ENCODE data around the gene PDE4DIP.
"Not testable (repeated sequence)": the region's sequence is repeated elsewhere in the genome, so short reads cannot be mapped to it uniquely, and the experiment has no call there.

PDE4DIP gene

DNA sequence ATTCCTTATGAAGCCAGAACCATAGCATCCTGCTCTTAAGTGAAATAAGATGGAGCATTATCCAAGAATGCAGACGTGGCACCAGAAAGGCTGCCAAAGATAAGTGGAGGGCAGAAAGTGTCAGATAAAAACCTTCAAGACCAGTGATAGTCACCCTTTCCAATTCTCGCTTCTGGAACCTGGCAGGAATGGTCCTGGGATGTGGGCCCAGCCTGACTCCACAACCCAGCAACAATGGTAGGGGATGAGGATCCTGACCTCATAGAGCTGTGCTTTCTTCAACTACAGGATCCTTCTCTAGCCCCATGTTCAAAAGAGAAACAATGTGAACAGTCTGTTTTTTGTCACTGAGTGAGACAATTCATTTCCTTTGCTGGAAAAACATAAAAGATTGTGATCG is 145.2 kb downstream of the PDE4DIP start:
- H3K27me3 Mint-ChIP-seq, H3K9me3 Mint-ChIP-seq, H3K27ac Mint-ChIP-seq, H3K4me1 Mint-ChIP-seq, H3K4me3 Mint-ChIP-seq, H3K36me3 Mint-ChIP-seq: not testable (repeated sequence)

DNA sequence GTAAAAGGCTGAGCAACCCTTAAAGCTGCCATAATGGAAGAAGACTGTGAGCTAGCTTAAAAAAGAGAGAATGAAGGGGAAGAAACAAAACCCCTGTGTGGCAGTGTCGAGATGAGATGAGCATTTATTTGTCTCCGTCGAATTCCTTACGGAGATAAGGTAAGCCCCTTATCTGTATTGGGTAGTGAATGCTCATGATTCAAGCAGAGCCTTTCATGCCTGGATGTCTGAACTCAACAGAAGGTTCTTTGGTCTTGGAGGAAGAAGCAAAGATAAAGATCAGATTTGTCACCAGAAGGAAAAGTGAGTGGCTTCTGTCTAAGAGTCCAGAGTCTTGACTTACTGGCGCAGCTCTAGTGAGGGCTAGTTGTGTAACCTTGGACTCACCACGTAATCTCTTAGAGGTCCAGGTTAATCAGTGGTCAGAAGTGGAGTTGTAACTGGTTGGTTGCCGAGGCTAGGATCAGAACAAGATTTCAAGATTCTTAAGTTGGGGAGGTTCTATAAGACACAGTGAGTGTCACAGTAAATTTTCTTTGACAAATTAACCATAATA is 146.1 kb downstream of the PDE4DIP start:
- H3K27ac Mint-ChIP-seq, H3K9me3 Mint-ChIP-seq, H3K4me1 Mint-ChIP-seq, H3K27me3 Mint-ChIP-seq, H3K36me3 Mint-ChIP-seq, H3K4me3 Mint-ChIP-seq: not testable (repeated sequence)

DNA sequence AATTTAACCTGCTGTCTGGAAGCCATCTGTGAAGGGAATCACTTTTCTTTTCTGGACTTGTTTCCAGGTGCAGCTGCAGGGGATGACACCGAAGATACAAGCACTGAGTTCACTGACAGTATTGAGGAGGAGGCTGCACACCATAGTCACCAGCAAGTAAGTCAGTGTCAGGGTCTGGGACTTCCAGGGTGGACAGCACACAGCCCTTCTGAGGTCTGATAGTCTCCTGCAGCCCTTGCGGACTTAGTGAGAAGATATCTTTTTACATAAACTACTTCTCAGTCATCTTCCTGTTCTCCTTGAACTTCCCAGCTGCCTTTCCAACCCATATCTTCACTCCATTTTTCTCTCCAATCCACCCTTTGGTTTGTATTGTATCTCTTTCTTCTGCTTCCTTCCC is 147.6 kb downstream of the PDE4DIP start:
- not testable (repeated sequence) for H3K27me3 Mint-ChIP-seq, H3K36me3 Mint-ChIP-seq, H3K27ac Mint-ChIP-seq, H3K9me3 Mint-ChIP-seq, H3K4me1 Mint-ChIP-seq, H3K4me3 Mint-ChIP-seq

DNA sequence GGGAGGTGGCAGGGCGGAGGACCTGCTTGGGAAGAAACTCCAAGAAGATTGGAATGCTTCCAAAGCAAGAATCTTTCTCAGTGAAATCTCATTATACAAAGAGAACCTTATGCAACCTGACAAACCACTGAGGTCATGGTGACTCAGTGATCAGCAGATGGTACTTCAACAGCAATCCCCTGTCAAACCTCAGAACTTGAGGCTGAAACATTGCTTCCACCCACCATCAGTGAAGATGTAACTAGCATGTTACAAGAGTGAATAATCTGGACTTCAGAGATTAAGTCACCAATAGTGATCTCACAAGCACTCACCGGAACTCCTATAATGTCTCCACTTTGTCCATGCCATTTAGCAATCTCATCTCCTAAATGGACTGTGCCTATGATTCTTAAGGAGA is 148.1 kb downstream of the PDE4DIP start:
- H3K9me3 Mint-ChIP-seq, H3K36me3 Mint-ChIP-seq, H3K4me1 Mint-ChIP-seq, H3K27ac Mint-ChIP-seq, H3K27me3 Mint-ChIP-seq, H3K4me3 Mint-ChIP-seq: not testable (repeated sequence)

DNA sequence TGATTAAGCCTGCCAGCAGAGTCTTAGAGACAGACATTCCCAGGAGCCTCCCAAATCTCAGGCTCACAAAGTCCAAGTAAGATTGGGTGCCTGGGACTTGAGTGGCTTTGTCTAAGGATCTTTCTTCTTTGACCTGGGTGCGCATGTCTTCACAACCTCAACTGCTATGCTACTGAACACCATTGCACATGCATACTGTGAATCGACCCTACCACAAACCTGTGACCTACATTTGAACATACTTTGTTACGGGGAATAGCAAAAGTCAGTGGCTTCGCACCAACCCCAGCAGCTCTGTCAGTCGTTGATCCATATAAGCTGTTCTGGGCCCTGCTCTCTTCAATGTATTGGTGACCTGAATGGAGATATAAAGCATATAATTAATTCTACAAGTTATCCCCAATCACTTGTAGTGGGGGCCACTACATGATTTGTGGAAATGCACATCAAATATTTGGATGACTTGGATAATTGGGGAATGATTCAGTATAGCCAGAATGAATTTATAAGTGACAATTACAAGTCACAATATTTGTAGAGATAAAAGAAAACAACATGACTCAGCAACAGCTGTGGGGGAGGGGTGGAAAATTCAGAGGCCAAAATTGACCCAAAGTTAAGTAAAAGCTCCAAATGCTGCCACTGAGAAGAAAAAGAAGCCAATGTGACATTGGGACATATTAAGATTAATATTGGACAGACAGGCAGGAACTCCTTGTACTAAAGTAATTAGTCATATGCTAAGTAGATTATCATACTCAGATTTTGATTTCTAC is 152.4 kb downstream of the PDE4DIP start:
- not testable (repeated sequence) for H3K36me3 Mint-ChIP-seq, H3K9me3 Mint-ChIP-seq, H3K4me3 Mint-ChIP-seq, H3K4me1 Mint-ChIP-seq, H3K27ac Mint-ChIP-seq, H3K27me3 Mint-ChIP-seq

DNA sequence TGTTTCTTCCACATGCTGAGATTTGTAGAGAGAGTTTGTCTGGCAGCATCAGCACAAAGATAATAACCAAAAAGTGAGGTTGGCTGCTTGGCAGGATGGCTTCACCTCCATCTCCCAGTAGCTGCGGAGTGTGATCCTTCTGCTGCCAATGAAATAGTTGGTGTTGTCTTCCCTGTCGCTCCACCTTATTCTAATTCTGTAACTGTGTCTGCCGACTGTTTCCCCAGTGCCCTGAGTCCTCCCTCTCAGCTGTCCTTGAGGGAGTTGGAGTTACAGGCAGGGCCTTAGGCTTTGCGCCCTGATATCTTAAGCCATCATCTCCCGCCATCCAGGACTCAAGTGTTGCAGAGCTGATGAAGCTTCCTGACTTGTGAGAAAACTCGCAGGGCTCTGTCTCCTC is 153.2 kb downstream of the PDE4DIP start:
- H3K27me3 Mint-ChIP-seq, H3K27ac Mint-ChIP-seq, H3K4me1 Mint-ChIP-seq, H3K36me3 Mint-ChIP-seq, H3K9me3 Mint-ChIP-seq, H3K4me3 Mint-ChIP-seq: not testable (repeated sequence)

DNA sequence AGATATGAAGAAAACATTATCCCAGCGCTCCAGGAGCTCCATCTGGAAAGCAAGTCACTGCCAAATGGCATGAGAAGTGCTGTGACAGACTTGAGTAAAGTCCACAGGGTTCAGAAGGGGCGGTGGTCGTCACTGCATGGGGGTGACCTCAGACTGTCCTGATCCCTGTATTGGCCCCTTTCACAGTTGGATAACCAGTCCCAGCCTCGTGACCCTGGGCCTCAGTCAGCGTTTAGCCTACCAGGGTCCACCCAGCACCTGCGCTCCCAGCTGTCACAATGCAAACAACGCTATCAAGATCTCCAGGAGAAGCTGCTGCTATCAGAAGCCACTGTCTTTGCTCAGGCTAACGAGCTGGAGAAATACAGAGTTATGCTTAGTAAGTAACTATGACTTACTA is 158.4 kb downstream of the PDE4DIP start:
- not testable (repeated sequence) for H3K4me3 Mint-ChIP-seq, H3K36me3 Mint-ChIP-seq

DNA sequence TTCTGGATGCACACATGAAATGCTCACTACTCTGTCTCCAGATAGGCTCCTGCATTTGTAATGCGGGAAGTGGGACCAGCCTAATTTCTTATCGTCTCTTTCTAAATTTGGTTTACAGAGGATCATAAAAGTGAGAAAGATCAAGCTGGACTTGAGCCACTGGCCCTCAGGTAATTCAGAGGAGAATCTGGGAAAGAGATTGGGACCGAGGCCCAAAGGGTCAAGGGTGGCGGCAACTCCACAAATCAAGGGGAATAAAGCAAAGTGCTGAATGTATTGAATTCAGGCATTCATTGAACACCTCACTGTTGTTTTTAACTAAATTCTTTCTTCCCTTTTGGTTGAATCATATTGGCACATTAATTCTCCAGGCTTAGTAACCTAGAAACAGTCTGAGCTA is 164.1 kb downstream of the PDE4DIP start:
- not testable (repeated sequence) for H3K27ac Mint-ChIP-seq, H3K4me1 Mint-ChIP-seq, H3K4me3 Mint-ChIP-seq, H3K27me3 Mint-ChIP-seq, H3K9me3 Mint-ChIP-seq, H3K36me3 Mint-ChIP-seq

More for the DNA sequence above, 158.4 kb downstream of the PDE4DIP start:
- H3K4me1 Mint-ChIP-seq, H3K27ac Mint-ChIP-seq, H3K9me3 Mint-ChIP-seq, H3K27me3 Mint-ChIP-seq: not testable (repeated sequence)

DNA sequence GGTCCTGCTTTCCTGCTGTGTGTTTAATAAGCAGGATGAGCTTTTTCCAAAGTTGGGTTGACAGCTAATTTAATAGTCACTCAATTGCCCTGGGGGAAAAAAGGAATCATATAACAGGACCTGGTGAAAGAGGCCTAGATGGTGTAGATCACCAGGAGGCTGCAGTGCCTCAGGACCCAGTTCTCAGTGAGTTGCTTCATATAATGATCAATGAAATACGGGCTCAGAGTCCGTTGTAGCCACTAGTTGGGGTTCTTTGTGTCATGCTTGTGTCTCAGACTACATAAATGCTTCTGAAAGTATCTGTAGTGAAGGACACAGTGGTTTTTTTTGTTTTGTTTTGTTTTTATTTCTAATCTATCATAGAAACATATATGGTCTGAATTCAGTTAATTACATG is 164.5 kb downstream of the PDE4DIP start:
- not testable (repeated sequence) for H3K9me3 Mint-ChIP-seq, H3K27me3 Mint-ChIP-seq, H3K27ac Mint-ChIP-seq, H3K36me3 Mint-ChIP-seq, H3K4me3 Mint-ChIP-seq, H3K4me1 Mint-ChIP-seq

DNA sequence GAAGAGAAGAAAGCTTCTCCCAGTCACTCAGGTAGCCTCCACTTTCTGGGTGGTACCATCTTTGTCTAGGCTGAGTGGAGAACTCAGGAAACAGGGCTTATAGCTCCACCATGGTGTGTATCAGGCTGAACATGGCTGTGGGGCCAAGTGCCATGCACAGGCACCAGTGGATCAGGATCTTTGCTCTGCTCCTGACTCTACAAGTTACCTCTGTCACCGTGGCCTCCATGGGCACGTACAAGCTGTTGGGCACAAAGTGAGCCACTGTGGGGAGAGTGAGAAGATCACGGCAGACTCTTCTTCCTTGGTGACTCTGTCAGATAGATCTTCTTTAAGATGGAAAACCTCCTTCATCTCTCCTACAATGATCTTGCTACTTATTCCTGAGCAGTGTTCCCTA is 165.5 kb downstream of the PDE4DIP start:
- H3K27ac Mint-ChIP-seq, H3K4me1 Mint-ChIP-seq, H3K9me3 Mint-ChIP-seq, H3K4me3 Mint-ChIP-seq, H3K36me3 Mint-ChIP-seq, H3K27me3 Mint-ChIP-seq: not testable (repeated sequence)

DNA sequence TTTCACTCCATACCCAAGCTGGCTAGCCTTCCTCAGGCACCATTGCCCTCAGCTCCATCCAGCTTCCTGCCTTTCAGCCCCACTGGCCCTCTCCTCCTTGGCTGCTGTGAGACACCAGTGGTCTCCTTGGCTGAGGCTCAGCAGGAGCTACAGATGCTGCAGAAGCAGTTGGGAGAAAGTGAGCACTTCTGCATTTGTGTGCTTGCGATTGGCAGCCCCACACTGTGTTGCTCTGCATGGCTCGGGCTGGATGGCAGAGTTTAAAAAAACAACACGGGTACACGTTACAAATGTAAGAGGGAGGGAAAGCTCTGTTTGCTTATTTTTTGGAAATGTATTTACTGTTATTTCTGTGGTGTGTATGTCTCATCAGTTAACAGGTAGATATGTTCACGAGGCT is 168.4 kb downstream of the PDE4DIP start:
- H3K4me1 Mint-ChIP-seq, H3K27ac Mint-ChIP-seq: not testable (repeated sequence)

DNA sequence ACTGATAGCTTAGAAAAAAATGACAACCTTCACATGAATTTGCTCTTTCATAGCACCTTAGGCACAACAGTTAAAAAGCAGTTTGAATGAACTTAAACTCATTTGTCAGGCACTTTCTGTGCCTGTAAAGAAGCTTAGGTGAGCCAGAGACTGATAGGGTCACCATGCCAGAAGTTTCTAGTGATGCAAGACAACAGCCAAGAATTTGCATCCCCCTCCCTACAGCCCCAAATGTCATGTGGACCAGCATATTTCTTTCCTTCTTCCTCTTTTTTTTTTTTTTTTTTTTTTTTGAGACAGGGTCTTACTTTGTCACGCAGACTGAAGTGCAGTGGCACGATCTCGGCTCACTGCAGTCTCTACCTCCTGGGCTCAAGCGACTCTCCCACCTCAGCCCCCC is 169.3 kb downstream of the PDE4DIP start:
- H3K4me1 Mint-ChIP-seq, H3K27ac Mint-ChIP-seq, H3K4me3 Mint-ChIP-seq, H3K36me3 Mint-ChIP-seq, H3K27me3 Mint-ChIP-seq, H3K9me3 Mint-ChIP-seq: not testable (repeated sequence)

More for the DNA sequence above, 168.4 kb downstream of the PDE4DIP start:
- not testable (repeated sequence) for H3K9me3 Mint-ChIP-seq, H3K27me3 Mint-ChIP-seq, H3K36me3 Mint-ChIP-seq, H3K4me3 Mint-ChIP-seq

DNA sequence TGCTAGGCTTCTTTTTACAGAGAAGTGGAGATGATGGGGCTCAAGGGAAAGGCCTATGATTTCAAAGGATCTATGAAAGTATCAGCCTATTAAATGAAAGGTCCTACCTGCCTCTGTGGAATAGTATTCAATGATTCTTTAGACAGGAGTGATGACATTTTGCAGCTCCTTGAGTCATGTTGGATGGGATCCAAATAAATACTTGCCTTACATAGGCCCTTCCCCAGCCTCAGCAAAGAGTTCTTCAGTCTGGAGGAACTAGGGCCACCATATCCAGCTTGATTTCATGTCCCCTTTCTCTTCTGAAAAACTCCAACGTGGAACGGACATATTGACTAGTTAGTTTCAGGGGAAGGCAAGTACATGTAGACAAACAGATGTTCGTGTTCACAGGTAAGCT is 171.3 kb downstream of the PDE4DIP start:
- H3K27me3 Mint-ChIP-seq, H3K4me1 Mint-ChIP-seq, H3K4me3 Mint-ChIP-seq, H3K36me3 Mint-ChIP-seq, H3K27ac Mint-ChIP-seq, H3K9me3 Mint-ChIP-seq: not testable (repeated sequence)

DNA sequence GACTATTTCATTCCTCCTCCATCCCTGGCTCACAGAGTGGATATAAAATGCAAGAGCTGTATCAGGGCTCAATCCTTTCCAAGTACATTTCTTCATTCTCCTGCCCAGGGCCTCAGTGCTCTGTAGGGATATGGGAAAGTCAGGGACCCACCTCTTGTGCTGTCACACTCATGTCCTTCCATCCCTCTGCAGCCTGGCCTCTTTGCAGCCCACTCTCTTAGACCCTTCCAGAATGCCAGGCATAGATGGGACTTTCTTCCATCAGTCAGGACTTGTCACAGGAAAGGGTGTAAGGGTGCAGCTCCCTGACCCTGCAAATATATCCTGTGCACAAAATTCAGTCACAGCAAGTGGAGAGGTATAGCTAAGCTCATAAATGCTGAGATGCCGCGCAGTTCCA is 172.4 kb downstream of the PDE4DIP start:
- H3K9me3 Mint-ChIP-seq, H3K4me1 Mint-ChIP-seq: not testable (repeated sequence)

DNA sequence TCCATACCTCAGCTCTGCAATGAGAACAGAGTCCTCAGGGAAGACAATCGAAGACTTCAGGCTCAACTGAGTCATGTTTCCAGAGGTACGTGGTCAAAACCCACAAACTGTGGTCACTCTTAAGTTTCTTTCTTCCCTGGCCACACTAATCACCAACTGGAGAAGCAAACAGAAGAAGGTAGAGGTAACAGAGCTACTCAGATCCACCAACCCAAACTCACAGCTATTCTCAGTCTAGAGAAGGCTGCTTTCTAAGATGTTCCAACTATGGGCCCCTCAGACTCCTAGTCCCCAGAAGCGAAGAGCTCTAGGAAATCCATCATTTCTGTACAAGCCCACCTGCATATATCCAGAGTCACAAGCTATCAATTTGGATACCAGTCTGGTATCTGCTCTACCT is 174.3 kb downstream of the PDE4DIP start:
- H3K4me3 Mint-ChIP-seq, H3K27me3 Mint-ChIP-seq, H3K4me1 Mint-ChIP-seq, H3K9me3 Mint-ChIP-seq, H3K36me3 Mint-ChIP-seq, H3K27ac Mint-ChIP-seq: not testable (repeated sequence)

More for the DNA sequence above, 172.4 kb downstream of the PDE4DIP start:
- H3K36me3 Mint-ChIP-seq, H3K27me3 Mint-ChIP-seq, H3K27ac Mint-ChIP-seq, H3K4me3 Mint-ChIP-seq: not testable (repeated sequence)

DNA sequence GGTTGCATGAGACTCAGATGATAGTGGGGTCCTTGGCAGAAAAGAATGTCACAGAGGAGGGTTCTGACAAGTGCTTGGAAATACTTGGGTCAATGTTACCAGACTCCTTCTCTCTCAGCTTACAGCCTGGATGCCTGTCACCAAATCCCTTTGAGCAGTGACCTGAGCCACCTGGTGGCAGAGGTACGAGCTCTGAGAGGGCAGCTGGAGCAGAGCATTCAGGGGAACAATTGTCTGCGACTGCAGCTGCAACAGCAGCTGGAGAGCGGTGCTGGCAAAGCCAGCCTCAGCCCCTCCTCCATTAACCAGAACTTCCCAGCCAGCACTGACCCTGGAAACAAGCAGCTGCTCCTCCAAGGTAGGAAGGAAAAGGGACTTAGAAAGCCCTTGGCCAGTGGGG is 180.1 kb downstream of the PDE4DIP start:
- not testable (repeated sequence) for H3K4me3 Mint-ChIP-seq, H3K9me3 Mint-ChIP-seq, H3K27ac Mint-ChIP-seq, H3K4me1 Mint-ChIP-seq, H3K27me3 Mint-ChIP-seq, H3K36me3 Mint-ChIP-seq

DNA sequence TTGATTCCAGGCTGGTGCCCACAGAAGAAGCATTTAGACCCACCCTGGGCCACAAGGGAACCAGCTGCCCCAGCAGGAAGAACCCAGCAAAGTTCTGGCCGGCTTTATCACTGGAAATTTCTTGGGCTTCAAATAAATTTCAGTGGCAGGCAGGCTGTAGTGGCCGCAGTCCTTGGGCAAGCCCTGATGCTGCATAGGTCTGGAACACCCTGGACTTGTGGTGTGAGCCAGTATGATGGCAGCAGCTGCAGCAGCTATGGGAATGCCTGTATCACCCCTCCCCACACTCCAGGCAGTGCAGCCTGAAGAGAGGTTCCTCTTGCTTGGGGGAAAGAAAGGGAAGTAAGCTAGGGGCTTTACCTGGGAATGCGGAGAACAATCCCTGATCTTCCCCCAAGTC is 189.7 kb downstream of the PDE4DIP start:
- H3K27ac Mint-ChIP-seq, H3K4me3 Mint-ChIP-seq, H3K9me3 Mint-ChIP-seq, H3K4me1 Mint-ChIP-seq, H3K36me3 Mint-ChIP-seq, H3K27me3 Mint-ChIP-seq: not testable (repeated sequence)

Data from activated naive CD4-positive, alpha-beta T cell treated with anti-CD3 and anti-CD28 coated beads, Interleukin-2, amount 50 U/mL, for 24 hours (primary cell).